MCF 10A (cell line): ENCODE results near the gene ADD1. TPM values are rescaled to one million over a fixed set of nuclear protein-coding genes. Genes with fewer than 3 reads are reported as not detected.

Experiments
- BruUV-seq: library from RNA; stranded (reverse); fragments of 400-500 nt; replicated peaks from 2 replicates; lab custom pipeline; 2021; lab: Mats Ljungman, UMichigan
- CTCF ChIA-PET: fragments of 300-600 bp; sonication (Branson Sonifier 250); formaldehyde crosslinking; extraction: SDS; loops from one replicate; lab custom pipeline; 2021; ENCODE audit warnings: antibody characterized with exemption, inconsistent platforms; lab: Yijun Ruan, JAX
- POLR2A ChIA-PET: fragments of 300-600, 350-650 bp; sonication (Branson Sonifier 250); formaldehyde crosslinking; extraction: SDS; loops from one replicate; lab custom pipeline; 2020; ENCODE audit warnings: antibody characterized with exemption, inconsistent platforms; lab: Yijun Ruan, JAX
- DNase-seq: peaks from one replicate; pipeline ENCODE4 v3.0.0-alpha.2; 2018; ENCODE audit not compliant: unreplicated experiment
- H3K27ac Mint-ChIP-seq: one replicate; pipeline ENCODE4 v1.8.0; 2022; ENCODE audit warnings: mild to moderate bottlenecking, low read depth, mixed read lengths; ENCODE audit not compliant: unreplicated experiment
- H3K27me3 Mint-ChIP-seq: one replicate; pipeline ENCODE4 v1.8.0; 2022; ENCODE audit warnings: mixed read lengths; ENCODE audit not compliant: insufficient read depth, unreplicated experiment
- H3K36me3 Mint-ChIP-seq: one replicate; pipeline ENCODE4 v1.8.0; 2022; ENCODE audit warnings: mild to moderate bottlenecking, moderate library complexity, mixed read lengths; ENCODE audit not compliant: insufficient read depth, unreplicated experiment
- H3K4me1 Mint-ChIP-seq: one replicate; pipeline ENCODE4 v1.8.0; 2022; ENCODE audit warnings: mixed read lengths; ENCODE audit not compliant: insufficient read depth, unreplicated experiment
- H3K4me3 Mint-ChIP-seq: one replicate; pipeline ENCODE4 v1.8.0; 2022; ENCODE audit warnings: mild to moderate bottlenecking, moderate library complexity, mixed read lengths; ENCODE audit not compliant: unreplicated experiment
- H3K9me3 Mint-ChIP-seq: one replicate; pipeline ENCODE4 v1.8.0; 2022; ENCODE audit warnings: mixed read lengths; ENCODE audit not compliant: unreplicated experiment
- CTCF ChIP-seq: fragments of 200-600 bp; IDR thresholded peaks from one replicate; pipeline ENCODE4 v1.8.0; 2022; ENCODE audit warnings: antibody characterized with exemption, mild to moderate bottlenecking; ENCODE audit not compliant: unreplicated experiment
- intact Hi-C: fragments of 100-400 bp; cut with micrococcal nuclease; formaldehyde crosslinking; loops from 2 replicates; pipeline ENCODE4 v1.14.1; 2022
- total RNA-seq: library from RNA; stranded (reverse); gene quantifications from 2 replicates; pipeline ENCODE4 v1.2.3, GENCODE V29; 2022

The ADD1 gene
- total RNA-seq, 1 experiment from 2014 or later = 131 TPM

- Mint-ChIP-seq H3K27me3 (no peaks in the 10 kb centered on the region), H3K36me3 (peaks cover 32% of the 10 kb centered on the region), H3K9me3 (no peaks in the 10 kb centered on the region), H3K4me1 (peaks cover 15% of the 10 kb centered on the region), H3K4me3 (no peak overlapping the region), H3K27ac (no peak overlapping the region)
- no peak for DNase-seq
- intact Hi-C loops = no loop called here
- CTCF ChIA-PET = no interaction called here
- TF ChIP-seq CTCF = no peak
- no TSS peak for BruUV-seq
- POLR2A ChIA-PET = interaction anchor here (0.9 to 2.9 kb wide), 4 partner anchors 14 to 25 kb away, joined by 3 to 17 read pairs (median 4); partner anchors contain the start of gene ADD1
Observed at GRCh38 chr4:2820216-2820982, 23.2 kb upstream of the ADD1 start.

DNA sequence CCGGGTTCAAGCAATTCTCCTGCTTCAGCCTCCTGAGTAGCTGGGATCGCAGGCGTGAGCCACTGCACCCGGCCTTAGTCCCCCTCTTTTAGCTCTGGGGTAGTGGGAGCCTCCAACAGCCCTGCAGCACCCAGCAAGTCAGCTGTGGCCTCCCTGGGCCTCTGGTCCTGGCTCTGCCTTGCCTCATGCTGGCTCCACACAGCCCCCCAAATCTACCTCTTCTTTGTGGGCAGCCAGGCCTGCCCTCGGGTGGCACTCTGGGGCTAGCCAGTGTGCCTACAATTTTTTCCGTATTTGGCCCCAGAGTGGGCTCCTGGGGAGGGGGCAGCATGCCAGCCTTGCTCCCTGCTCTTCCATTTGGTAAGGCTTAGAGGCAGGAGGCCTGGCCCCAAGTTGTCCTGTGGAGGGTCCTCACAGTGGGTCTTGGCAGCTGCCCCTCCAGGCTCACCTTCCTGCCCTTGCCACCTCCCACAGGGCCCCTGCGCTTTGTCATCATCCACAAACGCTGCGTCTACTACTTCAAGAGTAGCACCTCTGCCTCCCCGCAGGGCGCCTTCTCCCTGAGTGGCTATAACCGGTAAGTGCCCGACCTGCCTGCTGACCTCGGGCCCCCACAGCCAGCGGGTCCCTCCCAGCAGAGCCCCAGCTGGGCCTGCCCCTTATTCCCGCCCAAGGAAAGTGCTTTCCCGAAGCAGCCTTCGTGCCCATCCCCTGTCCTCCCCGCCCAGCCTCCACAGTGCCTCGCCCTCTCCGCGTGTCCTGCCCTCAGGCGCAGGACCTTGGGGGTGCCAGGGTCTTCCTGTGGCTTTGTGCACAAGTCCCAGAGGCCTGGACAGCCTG is 21.0 kb upstream of the ADD1 start:
- TF ChIP-seq CTCF = no peak
- CTCF ChIA-PET = no interaction called here
- Mint-ChIP-seq H3K27me3 (no peaks in the 10 kb centered on the region), H3K4me3 (no peak overlapping the region), H3K9me3 (no peaks in the 10 kb centered on the region), H3K27ac (no peak overlapping the region), H3K36me3 (peaks cover 42% of the 10 kb centered on the region), H3K4me1 (peaks cover 7% of the 10 kb centered on the region)
- no TSS peak for BruUV-seq
- intact Hi-C loops = no loop called here
- DNase-seq = no peak
- POLR2A ChIA-PET = interaction anchor here (0.6 kb wide), 1 partner anchor 1133 kb away, joined by 3 read pairs; no protein-coding TSS in a partner anchor

GRCh38 chr4:2823301-2823670 is 20.4 kb upstream of the ADD1 start:
- no peaks in the 10 kb centered on the region for H3K9me3 Mint-ChIP-seq
- H3K27me3 Mint-ChIP-seq = no peaks in the 10 kb centered on the region
- H3K4me1 Mint-ChIP-seq = peaks cover 7% of the 10 kb centered on the region
- H3K27ac Mint-ChIP-seq = no peak overlapping the region
- intact Hi-C loops = no loop called here
- peaks cover 42% of the 10 kb centered on the region for H3K36me3 Mint-ChIP-seq
- no peak for DNase-seq
- POLR2A ChIA-PET = no interaction called here
- CTCF ChIA-PET = no interaction called here
- no peak for TF ChIP-seq CTCF
- no peak overlapping the region for H3K4me3 Mint-ChIP-seq
- no TSS peak for BruUV-seq

DNA sequence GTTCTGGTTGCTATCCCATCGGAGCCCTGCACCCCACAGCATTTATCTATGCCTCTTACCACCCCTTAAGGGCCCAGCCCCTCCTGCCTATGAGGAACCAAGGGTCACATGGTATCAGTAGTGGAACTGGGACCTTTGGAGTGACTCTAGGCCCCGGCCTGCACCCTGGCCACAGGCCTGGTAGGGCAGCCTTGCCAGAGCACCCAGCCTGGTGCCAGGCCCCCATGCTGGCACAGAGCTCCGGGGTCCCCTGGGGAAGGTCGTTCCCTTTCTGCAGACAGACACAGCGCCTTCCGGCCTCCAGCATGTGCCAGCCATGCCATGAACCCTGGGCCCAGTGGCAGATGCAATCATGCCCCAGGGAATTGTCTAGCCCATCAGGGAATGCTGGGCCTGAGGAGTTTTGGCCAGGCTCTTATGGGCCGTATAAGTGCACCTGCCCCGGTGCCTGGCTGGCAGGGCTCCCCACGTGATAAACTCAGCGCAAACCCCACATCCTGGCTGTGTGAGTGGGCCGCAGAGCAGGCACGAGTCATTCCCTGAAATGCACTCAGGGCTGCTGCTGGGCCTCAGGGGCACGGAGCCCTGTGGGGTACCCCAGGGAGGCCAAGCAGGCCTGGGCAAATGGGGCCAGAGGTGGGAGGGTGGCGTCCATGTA is 19.8 kb upstream of the ADD1 start:
- Mint-ChIP-seq H3K4me1 (peaks cover 7% of the 10 kb centered on the region), H3K4me3 (no peak overlapping the region), H3K9me3 (no peaks in the 10 kb centered on the region), H3K27ac (no peak overlapping the region), H3K27me3 (no peaks in the 10 kb centered on the region), H3K36me3 (peaks cover 44% of the 10 kb centered on the region)
- intact Hi-C loops = no loop called here
- DNase-seq = no peak
- no peak for TF ChIP-seq CTCF
- ChIA-PET POLR2A (interaction anchor here (1.1 kb wide), 1 partner anchor 16 kb away, joined by 4 read pairs; no protein-coding TSS in a partner anchor), CTCF (no interaction called here)
- no TSS peak for BruUV-seq
